Esophagus squamous epithelium (tissue), 5 donors: ENCODE results near the gene STXBP6. TPM values are rescaled to one million over a fixed set of nuclear protein-coding genes. Genes with fewer than 3 reads are reported as not detected.

Experiments
- DNase-seq: peaks from one replicate; lab custom pipeline; 2025; lab: John Stamatoyannopoulos, UW
- H3K27ac ChIP-seq, 4 donors: fragments of 200-600 bp; sonication (generic); one replicate each; pipeline ENCODE4 v1.5.1; 2016 to 2019; ENCODE audit warnings: mild to moderate bottlenecking in 1 of 4
- H3K27me3 ChIP-seq, 4 donors: fragments of 200-600 bp; sonication (generic); 1 replicate in 3 of 4; 2 replicates in 1 of 4; pipeline versions ENCODE4 v1.5.1 to v1.6.0; 2017 to 2021; ENCODE audit warnings: antibody characterized with exemption in 1 of 4
- H3K36me3 ChIP-seq, 3 donors: fragments of 200-600 bp; sonication (generic); one replicate each; pipeline ENCODE4 v1.5.1; 2016 to 2019
- H3K4me1 ChIP-seq, 3 donors: fragments of 200-600 bp; sonication (generic); one replicate each; pipeline ENCODE4 v1.5.1; 2017 to 2019
- H3K4me3 ChIP-seq, 4 donors: fragments of 200-600 bp; sonication (generic); 1 replicate in 3 of 4; 2 replicates in 1 of 4; pipeline ENCODE4 v1.5.1; 2016 to 2019; ENCODE audit warnings: mild to moderate bottlenecking in 2 of 4, moderate library complexity in 1 of 4
- H3K9me3 ChIP-seq, 3 donors: fragments of 200-600 bp; sonication (generic); one replicate each; pipeline ENCODE4 v1.5.1; 2016 to 2019
- CTCF ChIP-seq, 6 experiments: fragments of 450-650 bp in 4 of 6; fragments of 200-600 bp in 2 of 6; sonication (generic) in 2 of 6; IDR thresholded peaks; one replicate each; pipeline ENCODE4 v1.5.1; 2016 to 2019; ENCODE audit warnings: antibody characterized with exemption in 6 of 6, mild to moderate bottlenecking in 4 of 6, moderate library complexity in 4 of 6
- POLR2A ChIP-seq, 4 donors: fragments of 450-650 bp; IDR thresholded peaks; one replicate each; pipeline ENCODE4 v1.6.1; 2017; ENCODE audit warnings: antibody characterized with exemption in 4 of 4, mild to moderate bottlenecking in 4 of 4, moderate library complexity in 3 of 4
- WGBS, 2 donors: methylation state at CpG; one replicate each; pipeline ENCODE4 v1.1.5; 2018; 5-methylcytosine and 5-hydroxymethylcytosine counted together
- intact Hi-C: fragments of 100-400 bp; cut with DNase I; formaldehyde crosslinking; loops from one replicate; pipeline ENCODE4 v1.15.0; 2022
- total RNA-seq, 4 donors: library from RNA; depleted of rRNA; stranded (reverse); fragments of >200 nt; gene quantifications; one replicate each; pipeline ENCODE4 v1.1.0, GENCODE V29; 2016
- donor health status: DM: yes; HTN: yes; CAD: no.

STXBP6 gene
- total RNA-seq, 4 donors from 2014 or later = 1.2 to 9.7 (median 2.8) TPM

DNA sequence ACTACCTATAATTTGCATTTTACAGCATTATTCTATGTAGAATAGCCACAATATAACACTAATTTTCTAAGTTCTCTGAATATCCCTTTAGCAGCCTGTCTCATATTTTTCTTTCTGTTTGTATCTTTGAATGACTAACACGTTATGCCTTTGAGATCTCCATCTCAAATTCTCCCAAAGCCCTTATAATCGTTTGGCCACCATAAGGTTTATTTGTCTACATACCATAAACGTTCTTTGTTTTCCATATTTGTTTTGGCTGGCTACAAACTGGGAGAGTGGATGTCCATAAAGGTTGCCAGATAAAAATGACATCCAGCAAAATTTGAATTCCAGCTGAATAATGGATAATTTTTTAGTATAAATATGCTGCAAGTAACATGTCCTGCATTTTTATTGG lies 203.7 kb downstream of the STXBP6 start:
- Histone ChIP-seq H3K9me3 (no peaks in the 10 kb centered on the region), H3K36me3 (no peaks in the 10 kb centered on the region), H3K27ac (no peak overlapping the region), H3K27me3 (no peaks in the 10 kb centered on the region), H3K4me3 (no peak overlapping the region), H3K4me1 (no peaks in the 10 kb centered on the region)
- TF ChIP-seq CTCF (IDR thresholded peaks at IDR 0.05) (no peak), POLR2A (IDR thresholded peaks at IDR 0.05) (no peak)
- no peak for DNase-seq
- 38 to 43% methylated on average over 3 of the region's 3 CpGs for WGBS, 2 donors
- intact Hi-C loops = no loop called here

DNA sequence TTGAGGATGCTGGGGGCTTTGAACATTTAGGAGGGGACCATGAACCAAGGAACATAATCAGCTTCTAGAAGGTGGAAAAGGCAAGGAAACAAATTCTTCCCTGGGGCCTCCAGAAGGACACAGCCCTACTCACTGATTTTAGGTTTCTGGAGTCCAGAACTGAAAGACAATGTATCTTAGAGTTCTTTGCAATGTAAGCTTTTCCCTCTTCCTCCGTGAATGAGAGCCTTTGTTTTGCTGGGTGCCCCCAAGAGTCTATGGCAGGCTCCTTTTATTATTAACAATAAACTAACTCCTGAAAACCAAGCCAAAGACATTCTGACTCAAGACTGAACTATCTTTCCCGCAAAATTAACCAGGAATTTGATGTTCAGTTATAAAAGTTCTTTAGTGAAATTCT lies 204.1 kb downstream of the STXBP6 start:
- WGBS, 2 donors = 79 to 88% methylated on average over 2 of the region's 2 CpGs
- TF ChIP-seq POLR2A (IDR thresholded peaks at IDR 0.05) (no peak), CTCF (IDR thresholded peaks at IDR 0.05) (no peak)
- no peak overlapping the region for H3K4me3 ChIP-seq

GRCh38 chr14:24844011-24844410 lies 205.9 kb downstream of the STXBP6 start:
- Histone ChIP-seq H3K27me3 (no peaks in the 10 kb centered on the region), H3K27ac (no peak overlapping the region), H3K9me3 (no peaks in the 10 kb centered on the region), H3K4me3 (no peak overlapping the region), H3K36me3 (no peaks in the 10 kb centered on the region), H3K4me1 (no peaks in the 10 kb centered on the region)
- WGBS, 2 donors = 95 to 100% methylated on average over 3 to 5 of the region's 5 CpGs
- DNase-seq = no peak
- intact Hi-C loops = no loop called here
- TF ChIP-seq POLR2A (IDR thresholded peaks at IDR 0.05) (no peak), CTCF (IDR thresholded peaks at IDR 0.05) (no peak)

More for the DNA sequence above, 204.1 kb downstream of the STXBP6 start:
- Histone ChIP-seq H3K9me3 (no peaks in the 10 kb centered on the region), H3K4me1 (no peaks in the 10 kb centered on the region), H3K36me3 (no peaks in the 10 kb centered on the region), H3K27me3 (no peaks in the 10 kb centered on the region), H3K27ac (no peak overlapping the region)
- DNase-seq = no peak
- intact Hi-C loops = no loop called here

- no peaks in the 10 kb centered on the region for H3K9me3 ChIP-seq
- DNase-seq = no peak
- no peak overlapping the region for H3K4me3 ChIP-seq
- no peaks in the 10 kb centered on the region for H3K27me3 ChIP-seq
- no peaks in the 10 kb centered on the region for H3K4me1 ChIP-seq
- no peaks in the 10 kb centered on the region for H3K36me3 ChIP-seq
- intact Hi-C loops = no loop called here
- no peak for TF ChIP-seq POLR2A (IDR thresholded peaks at IDR 0.05)
- no peak for TF ChIP-seq CTCF (IDR thresholded peaks at IDR 0.05)
- WGBS, 2 donors = 70 to 79% methylated on average over 2 of the region's 2 CpGs
- no peak overlapping the region for H3K27ac ChIP-seq
These were observed 206.5 kb downstream of the STXBP6 start for GRCh38 chr14:24843494-24843893.

DNA sequence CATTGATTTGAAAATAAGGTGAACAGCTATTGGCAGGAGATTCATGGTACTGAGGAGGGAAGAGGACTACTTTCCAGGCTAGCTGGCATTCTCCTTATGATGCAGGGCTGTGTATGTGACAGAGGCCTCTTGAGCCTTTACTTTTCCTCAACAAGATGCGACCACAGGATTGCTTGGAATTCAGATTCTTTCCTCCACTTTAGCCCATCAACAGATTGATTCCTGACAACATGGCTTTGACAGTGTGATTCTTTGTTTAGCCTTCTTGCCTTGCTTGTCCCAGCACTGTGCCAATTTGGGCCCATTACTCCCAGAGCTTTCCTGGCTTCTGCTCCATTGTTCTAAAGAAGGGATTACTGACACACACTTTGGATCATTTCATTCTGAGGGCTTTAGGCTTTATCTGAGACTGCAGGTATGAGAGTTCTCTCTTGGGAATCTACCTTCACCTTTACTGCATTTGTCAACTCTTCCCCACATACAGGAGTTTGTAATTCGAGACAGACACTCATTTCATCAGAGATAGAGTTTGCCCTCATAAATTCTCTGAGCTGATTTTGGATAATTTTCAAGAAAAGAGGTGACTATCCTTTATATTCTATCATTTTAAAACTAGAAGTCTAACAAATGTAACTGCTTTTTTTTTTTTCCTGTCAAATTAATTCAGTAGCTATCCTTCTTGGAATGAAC lies 209.6 kb downstream of the STXBP6 start:
- no peaks in the 10 kb centered on the region for H3K9me3 ChIP-seq
- no peaks in the 10 kb centered on the region for H3K36me3 ChIP-seq
- H3K27ac ChIP-seq = no peak overlapping the region
- no peaks in the 10 kb centered on the region for H3K27me3 ChIP-seq
- intact Hi-C loops = no loop called here
- no peaks in the 10 kb centered on the region for H3K4me1 ChIP-seq
- TF ChIP-seq CTCF (IDR thresholded peaks at IDR 0.05) (no peak), POLR2A (IDR thresholded peaks at IDR 0.05) (no peak)
- DNase-seq = no peak
- WGBS, 2 donors = 69 to 85% methylated on average over 2 of the region's 2 CpGs
- no peak overlapping the region for H3K4me3 ChIP-seq
